Panc1 (cell line): ENCODE results near the gene SHANK1. TPM values are rescaled to one million over a fixed set of nuclear protein-coding genes. Genes with fewer than 3 reads are reported as not detected.

Experiments used
- ATAC-seq: fragments of 200-7000 bp; cut with Tn5 transposase; 2 replicates; pipeline ENCODE4 v1.9.1; 2020; ENCODE audit warnings: mild to moderate bottlenecking, moderate library complexity
- BruUV-seq: library from RNA; stranded (reverse); fragments of 400-500 nt; replicated peaks from 2 replicates; lab custom pipeline; 2021; lab: Mats Ljungman, UMichigan
- CTCF ChIA-PET: fragments of 300-600 bp; sonication (Branson Sonifier 250); formaldehyde crosslinking; loops from one replicate; lab custom pipeline; 2022; ENCODE audit warnings: antibody characterized with exemption; lab: Charles Lee
- POLR2A ChIA-PET: fragments of 300-600 bp; sonication (Branson Sonifier 250); formaldehyde crosslinking; loops from one replicate; lab custom pipeline; 2022; ENCODE audit warnings: antibody characterized with exemption; lab: Charles Lee
- DNase-seq: peaks from one replicate; pipeline ENCODE4 v3.0.0-alpha.2; 2010; ENCODE audit warnings: low read depth, low spot score
- H3K27ac ChIP-seq: 2 replicates; pipeline ENCODE4 v1.5.1; 2011; ENCODE audit warnings: mild to moderate bottlenecking, low read length, inconsistent platforms
- H3K27me3 ChIP-seq: fragments of 200-500 bp; sonication (Bioruptor generic); 2 replicates; pipeline ENCODE4 v1.6.0; 2014; ENCODE audit warnings: low read length, inconsistent platforms; ENCODE audit not compliant: control insufficient read depth, insufficient read depth
- H3K36me3 ChIP-seq: fragments of 200-500 bp; sonication (Bioruptor generic); 2 replicates; pipeline ENCODE4 v1.5.1; 2014; ENCODE audit warnings: inconsistent platforms, mild to moderate bottlenecking, low read length, moderate library complexity; ENCODE audit not compliant: control insufficient read depth, insufficient read depth
- H3K4me1 ChIP-seq: 2 replicates; pipeline ENCODE4 v1.5.1; 2011; ENCODE audit warnings: inconsistent platforms, mild to moderate bottlenecking, low read length, moderate library complexity; ENCODE audit not compliant: control insufficient read depth, insufficient read depth
- H3K4me3 ChIP-seq, 2 experiments: 2 replicates each; pipeline ENCODE4 v1.5.1; 2011 to 2012; ENCODE audit warnings: low read depth in 2 of 2, low read length in 2 of 2, mild to moderate bottlenecking in 2 of 2, inconsistent platforms in 1 of 2, moderate library complexity in 1 of 2
- H3K9me3 ChIP-seq: fragments of 200-500 bp; sonication (Bioruptor generic); 2 replicates; pipeline ENCODE4 v1.5.1; 2014; ENCODE audit warnings: low read depth, mild to moderate bottlenecking, inconsistent platforms, low read length, moderate library complexity; ENCODE audit not compliant: control insufficient read depth, insufficient read depth
- CTCF ChIP-seq: fragments of 450-650 bp; IDR thresholded peaks from 2 replicates; pipeline ENCODE4 v1.5.1; 2017; ENCODE audit warnings: mild to moderate bottlenecking
- POLR2AphosphoS5 ChIP-seq: IDR thresholded peaks from 2 replicates; pipeline ENCODE4 v1.6.1; 2012; ENCODE audit warnings: mild to moderate bottlenecking, low read depth, low read length, moderate library complexity
- REST ChIP-seq, 2 experiments: IDR thresholded peaks; 2 replicates each; pipeline ENCODE4 v1.6.1; 2011 to 2012; ENCODE audit warnings: low read depth in 2 of 2, control low read depth in 1 of 2, low read length in 1 of 2, mild to moderate bottlenecking in 1 of 2, moderate library complexity in 1 of 2; ENCODE audit not compliant: insufficient read depth in 1 of 2
- SIN3A ChIP-seq: IDR thresholded peaks from 2 replicates; pipeline ENCODE4 v1.6.1; 2012; ENCODE audit warnings: low read depth, mild to moderate bottlenecking, low read length, moderate library complexity, borderline replicate concordance; ENCODE audit not compliant: insufficient read depth
- TCF7L2 ChIP-seq: IDR thresholded peaks from 2 replicates; pipeline ENCODE4 v1.6.1; 2011; ENCODE audit warnings: mild to moderate bottlenecking, low read depth, low read length, inconsistent platforms
- in situ Hi-C: cut with HindIII; loops from 2 replicates; pipeline ENCODE4 v1.10.0; 2016; ENCODE audit warnings: low sequenced_read_pairs, low pct_unique_long_range_greater_than_20kb
- intact Hi-C: fragments of 100-400 bp; cut with micrococcal nuclease; formaldehyde crosslinking; loops from one replicate; pipeline ENCODE4 v1.10.0; 2022; ENCODE audit not compliant: unreplicated experiment
- total RNA-seq: library from RNA; stranded (reverse); gene quantifications from one replicate; pipeline ENCODE4 v1.2.1, GENCODE V29; 2021; ENCODE audit not compliant: unreplicated experiment

Gene SHANK1
- total RNA-seq, 1 experiment from 2014 or later = not detected

- POLR2A ChIA-PET = no interaction called here
- ATAC-seq = no peak
- Histone ChIP-seq H3K4me3 (no peak overlapping the region), H3K4me1 (no peaks in the 10 kb centered on the region), H3K9me3 (0 out of 2 replicates have a peak, but pooled peaks cover 4% of the 10 kb centered on the region), H3K36me3 (no peaks in the 10 kb centered on the region), H3K27ac (no peak overlapping the region), H3K27me3 (peaks cover 7% of the 10 kb centered on the region)
- in situ Hi-C loops (no loop called here), intact Hi-C loops (no loop called here)
- no peak for DNase-seq
- CTCF ChIA-PET = no interaction called here
- TF ChIP-seq POLR2AphosphoS5 (no peak), TCF7L2 (no peak), REST (IDR thresholded peaks at IDR 0.05; ENCODE audit: insufficient read depth in 1 of 2, low read depth in 2 of 2, low read length in 1 of 2) (no peak), CTCF (no peak), SIN3A (no peak)
- no TSS peak for BruUV-seq
Measured at GRCh38 chr19:50636317-50637085, 83.1 kb downstream of the SHANK1 start.

GRCh38 chr19:50633973-50634372 lies 85.6 kb downstream of the SHANK1 start:
- H3K36me3 ChIP-seq = no peaks in the 10 kb centered on the region
- 0 out of 2 replicates have a peak, but pooled peaks cover 4% of the 10 kb centered on the region for H3K9me3 ChIP-seq
- ATAC-seq (no peak), DNase-seq (no peak)
- no peak for TF ChIP-seq CTCF
- no peak for TF ChIP-seq POLR2AphosphoS5
- TF ChIP-seq TCF7L2 = no peak
- TF ChIP-seq REST (IDR thresholded peaks at IDR 0.05; ENCODE audit: insufficient read depth in 1 of 2, low read depth in 2 of 2, low read length in 1 of 2) = no peak
- no peak for TF ChIP-seq SIN3A
- H3K27ac ChIP-seq = no peak overlapping the region
- BruUV-seq = no TSS peak
- ChIA-PET POLR2A (no interaction called here), CTCF (no interaction called here)
- H3K4me1 ChIP-seq = no peaks in the 10 kb centered on the region
- in situ Hi-C loops (no loop called here), intact Hi-C loops (no loop called here)
- no peak overlapping the region for H3K4me3 ChIP-seq
- peaks cover 5% of the 10 kb centered on the region for H3K27me3 ChIP-seq
